NCI-H524 (cell line): ENCODE data around the gene ZNF804A.

Experiments used
- DNase-seq, 2 experiments: peaks; one replicate each; lab custom pipeline; 2025; lab: John Stamatoyannopoulos, UW

ZNF804A gene

DNA sequence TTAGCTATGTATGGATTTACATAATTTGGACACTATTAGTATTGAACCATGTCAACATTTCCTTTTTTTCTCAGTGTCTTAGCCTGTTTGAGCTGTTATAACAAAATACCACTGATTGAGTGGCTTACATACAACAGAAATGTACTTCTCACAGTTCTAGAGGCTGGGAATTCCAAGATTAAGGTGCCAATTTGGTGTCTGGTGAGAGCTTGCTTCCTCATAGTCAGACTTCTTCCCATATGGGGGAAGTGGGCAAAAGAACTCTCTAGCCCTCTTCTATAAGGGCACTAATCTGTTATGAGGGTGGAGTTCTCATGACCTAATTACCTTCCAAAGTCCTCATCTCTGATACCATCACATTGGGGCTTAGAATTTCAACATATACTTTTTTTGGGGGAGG lies 12.6 kb downstream of the ZNF804A start:
- no peak for DNase-seq

DNA sequence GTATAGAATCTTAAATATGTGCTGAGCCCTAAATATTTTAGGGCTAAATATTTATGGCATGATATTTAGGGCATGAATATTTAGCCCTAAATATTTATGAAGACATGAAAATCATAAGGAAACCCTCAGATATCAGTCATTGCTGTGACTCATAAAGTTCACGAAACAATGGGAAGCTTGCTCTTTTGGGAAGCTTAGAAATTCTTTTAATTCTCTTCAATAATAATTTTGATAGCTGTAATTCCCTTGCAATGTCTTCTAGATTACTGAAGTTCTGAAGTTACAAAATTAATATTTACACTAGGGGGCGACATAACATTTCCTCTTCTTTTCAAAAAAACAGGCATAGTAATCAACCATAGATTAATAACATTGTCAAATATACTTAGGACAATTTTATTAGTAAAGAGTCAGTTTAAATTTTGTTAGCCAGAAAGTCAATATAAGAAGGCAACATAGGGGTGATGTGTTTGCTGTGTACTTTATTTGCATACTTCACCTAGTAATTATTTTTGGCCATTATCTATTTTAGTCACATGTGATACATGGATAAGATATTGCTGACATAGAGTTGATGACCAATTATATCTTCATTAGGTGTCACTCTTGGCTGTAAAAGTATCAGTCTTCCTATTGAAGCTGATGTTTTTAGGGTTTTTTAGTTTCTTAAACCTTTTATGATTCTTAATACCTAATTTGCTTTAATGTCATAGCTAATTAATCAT lies 13.2 kb downstream of the ZNF804A start:
- peak in 1 of 2 experiments; percentile 49 for DNase-seq

DNA sequence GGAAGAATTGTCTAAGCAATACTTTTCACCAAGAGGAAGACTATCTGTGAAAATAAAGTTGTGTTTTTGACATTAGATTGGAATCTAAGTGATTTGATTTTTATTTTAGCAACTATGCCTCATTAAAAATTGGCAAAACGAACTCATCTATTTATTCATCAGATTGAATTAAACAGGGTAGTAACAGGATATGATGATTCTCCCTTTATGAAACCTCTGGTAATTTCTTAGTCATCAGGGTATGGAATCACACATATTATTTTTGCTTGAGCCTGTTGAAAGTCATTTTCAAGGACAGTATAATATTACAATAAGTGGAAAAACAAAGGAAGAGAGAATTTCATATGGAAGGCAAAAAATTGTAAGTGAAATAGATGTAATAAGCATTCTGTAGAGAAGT lies 22.0 kb downstream of the ZNF804A start:
- no peak for DNase-seq

DNA sequence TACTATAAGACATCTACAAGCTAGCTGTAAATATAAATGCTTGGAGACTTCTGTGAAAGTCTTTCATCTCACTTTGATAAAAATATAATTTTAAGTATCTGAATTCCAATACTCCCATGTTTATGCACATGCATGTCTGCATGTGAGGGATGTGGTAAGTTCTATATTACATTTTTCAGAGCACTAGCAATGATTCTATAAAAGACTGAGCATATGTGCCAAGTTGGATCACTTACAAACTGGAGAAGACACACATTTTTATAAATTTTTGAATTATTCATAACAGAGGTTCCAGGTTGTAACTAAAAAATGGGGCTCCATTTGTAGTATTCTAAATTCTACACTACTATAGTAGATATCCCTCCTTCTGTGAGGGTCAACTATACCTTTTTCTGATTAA lies 26.0 kb downstream of the ZNF804A start:
- no peak for DNase-seq

DNA sequence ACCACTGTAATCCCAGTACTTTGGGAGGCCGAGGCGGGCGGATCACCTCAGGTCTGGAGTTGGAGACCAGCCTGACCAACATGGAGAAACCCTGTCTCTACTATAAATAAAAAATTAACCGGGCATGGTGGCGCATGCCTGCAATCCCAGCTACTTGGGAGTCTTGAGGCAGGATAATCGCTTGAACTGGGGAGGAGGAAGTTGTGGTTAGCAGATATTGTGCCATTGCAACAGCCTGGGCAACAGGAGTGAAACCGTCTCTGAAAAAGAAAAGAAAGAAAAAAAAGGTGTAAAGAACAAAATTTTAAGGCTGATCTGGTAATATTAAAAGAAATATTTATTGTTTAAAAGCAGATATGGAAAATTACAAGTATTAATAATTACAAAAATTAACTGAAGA lies 29.7 kb downstream of the ZNF804A start:
- DNase-seq = no peak

DNA sequence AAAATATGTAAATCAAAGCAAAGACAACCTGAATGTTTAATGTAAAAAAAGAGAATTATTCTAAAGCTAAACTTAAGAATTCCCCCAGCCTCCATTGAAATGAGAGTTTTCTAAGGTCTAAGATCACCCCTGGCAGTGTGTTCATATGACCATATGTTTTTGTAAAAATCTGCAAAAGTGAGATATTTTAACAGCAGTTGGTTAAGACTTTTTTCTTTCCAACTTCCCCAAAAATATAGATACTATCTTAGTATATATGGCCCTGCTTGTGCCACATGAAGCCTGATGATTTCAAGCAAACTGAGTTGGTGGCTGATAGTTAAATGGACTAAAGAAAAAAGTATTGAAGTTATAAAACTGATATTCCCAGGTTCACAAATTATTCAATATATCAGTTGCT lies 35.4 kb downstream of the ZNF804A start:
- no peak for DNase-seq

DNA sequence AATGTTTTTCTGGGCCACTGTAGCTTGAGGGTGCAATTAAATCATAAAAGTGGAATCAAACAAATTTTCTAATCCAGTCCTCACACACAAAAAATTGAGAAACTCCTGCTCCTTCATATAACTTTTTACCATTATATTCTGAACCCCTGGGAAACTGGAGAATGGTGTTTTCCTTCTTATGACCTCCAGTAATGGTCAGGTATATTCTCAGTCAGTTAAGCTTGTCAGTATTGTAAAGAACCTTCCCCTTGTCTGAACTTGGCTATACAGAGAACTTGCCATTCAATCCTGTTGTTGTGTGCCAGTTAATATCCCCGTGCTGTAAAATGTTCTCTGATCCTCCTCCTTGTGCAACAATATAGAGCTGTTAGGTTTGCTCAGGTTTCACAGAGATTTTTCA lies 39.5 kb downstream of the ZNF804A start:
- DNase-seq = no peak

DNA sequence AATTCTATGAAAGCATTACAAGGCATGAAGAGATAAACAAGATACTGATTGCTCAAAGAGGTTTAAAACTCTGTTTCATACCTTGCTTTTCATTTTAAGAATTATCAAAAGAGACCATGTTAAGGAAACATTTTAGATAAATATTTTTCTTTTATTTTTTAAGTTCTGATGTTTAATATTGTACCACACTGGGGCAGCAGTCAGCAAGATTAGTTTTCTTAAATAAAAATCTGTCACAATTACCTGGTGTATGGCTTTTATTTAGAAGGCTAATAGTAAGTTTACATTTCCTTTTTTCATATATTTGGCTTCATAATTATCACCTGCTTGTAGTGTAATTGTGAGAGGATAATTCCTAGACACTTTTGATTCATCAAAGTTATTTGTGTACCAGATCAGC lies 46.4 kb downstream of the ZNF804A start:
- DNase-seq = peak in 1 of 2 experiments; percentile 1

DNA sequence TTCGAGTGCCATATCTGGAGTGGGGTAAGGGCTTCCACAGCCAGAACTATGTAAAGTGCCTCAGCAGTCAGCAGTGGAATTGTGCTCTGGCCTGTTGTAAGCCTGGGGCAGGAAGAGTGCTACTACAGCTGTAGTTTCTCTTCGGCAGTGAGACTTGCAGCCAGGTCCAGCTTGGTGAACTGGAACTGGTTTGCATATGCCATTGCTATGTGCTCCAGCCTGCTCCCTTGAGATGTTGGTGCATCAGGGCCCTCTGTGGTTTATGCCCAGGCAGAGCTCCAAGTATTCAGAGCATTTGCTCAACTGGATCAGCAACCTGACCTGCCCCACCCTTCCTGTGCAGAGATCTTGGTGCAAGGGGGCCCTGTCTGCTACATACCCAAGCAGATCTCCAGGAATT lies 47.8 kb downstream of the ZNF804A start:
- DNase-seq = no peak

DNA sequence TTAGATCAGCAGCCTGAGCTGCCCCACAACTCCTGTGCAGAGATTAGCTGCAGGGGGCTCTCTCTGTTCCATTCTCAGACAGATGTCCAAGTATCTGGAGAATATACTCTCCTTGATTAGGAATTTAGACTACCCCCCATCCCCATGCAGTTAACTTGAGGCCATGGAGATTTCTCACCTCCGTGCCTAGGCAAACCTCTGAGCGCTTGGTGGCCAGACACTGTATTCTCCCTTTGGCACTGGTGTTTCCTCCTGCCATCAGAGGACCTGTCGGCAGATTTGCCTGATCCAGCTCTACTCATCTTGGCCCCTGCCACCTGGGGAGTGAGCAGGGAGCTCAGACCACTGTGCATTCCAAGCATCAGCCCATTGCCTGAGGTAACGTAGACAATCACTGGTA lies 48.3 kb downstream of the ZNF804A start:
- DNase-seq = no peak

DNA sequence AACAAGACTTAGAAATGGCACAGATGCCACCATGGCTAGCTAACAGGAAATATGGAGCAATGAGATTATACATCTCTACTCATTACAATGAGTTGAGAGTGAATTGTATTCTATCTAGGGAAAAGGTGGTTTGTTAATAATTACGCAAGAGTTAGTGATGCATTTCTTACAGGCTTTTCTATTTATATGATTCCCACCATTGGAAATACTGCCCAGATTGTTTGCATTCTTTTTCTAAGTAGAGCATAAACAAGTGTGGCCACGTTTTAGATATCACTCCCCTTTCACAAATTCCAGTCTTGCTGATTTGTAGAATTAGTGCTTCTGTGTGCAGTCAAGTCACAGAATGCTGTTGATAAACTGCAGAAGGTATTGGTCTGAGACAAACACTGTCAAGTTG lies 56.6 kb downstream of the ZNF804A start:
- DNase-seq = no peak

DNA sequence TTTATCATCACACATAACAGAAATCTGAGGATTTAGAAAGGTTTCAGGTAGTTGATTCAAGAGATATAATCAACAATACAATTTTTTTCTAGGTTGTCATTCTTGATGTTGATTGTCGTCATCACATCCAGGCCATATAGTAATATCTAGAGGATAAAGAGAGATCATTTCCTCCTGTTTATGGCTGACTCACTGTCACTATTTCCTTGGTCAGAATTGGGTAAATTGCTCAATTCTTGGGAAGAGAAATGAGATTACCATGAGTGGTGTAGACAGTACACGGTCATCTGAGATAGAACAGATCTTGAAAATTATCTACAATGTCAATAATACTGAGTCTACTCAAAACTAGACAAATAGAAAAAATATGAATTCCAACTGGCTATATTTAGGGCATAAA lies 78.8 kb downstream of the ZNF804A start:
- DNase-seq = no peak

DNA sequence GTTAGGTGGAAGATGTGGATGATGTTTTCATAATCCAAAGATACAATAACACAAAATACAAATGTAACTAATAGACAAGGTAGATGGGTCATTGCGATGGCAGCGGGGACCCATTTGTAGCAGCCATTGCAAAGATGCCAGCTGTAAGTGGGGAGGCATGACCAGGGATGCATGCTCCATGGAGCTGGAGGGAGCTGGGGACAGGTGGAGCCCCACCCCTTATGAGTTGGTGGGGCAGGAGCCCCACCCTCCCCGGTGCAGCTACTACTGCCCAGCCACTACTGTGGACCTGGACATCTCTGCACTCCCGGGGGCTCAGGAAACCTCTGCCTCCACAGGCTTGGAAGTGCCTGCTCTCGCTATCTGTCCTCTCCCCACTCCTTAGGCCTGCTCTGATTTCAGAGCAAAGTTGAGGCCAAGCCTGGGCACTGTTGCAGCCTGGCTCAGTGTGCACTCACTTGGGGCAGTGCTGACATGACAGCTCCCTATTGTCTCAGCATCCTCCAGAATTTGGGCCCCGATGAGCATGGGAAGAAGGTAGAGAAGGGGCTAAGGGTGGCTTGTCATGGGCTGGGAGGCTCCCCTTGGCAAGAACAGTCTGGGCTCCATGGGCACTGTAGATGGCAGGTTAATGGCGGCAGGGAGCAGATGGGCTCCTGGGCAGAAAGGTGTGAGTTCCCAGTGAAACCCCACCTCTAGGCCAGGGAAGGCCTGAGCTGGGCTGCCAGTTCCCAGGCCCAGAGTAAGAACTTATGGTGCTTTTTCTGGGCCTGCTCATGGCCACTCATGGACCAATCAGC lies 81.1 kb downstream of the ZNF804A start:
- no peak for DNase-seq

DNA sequence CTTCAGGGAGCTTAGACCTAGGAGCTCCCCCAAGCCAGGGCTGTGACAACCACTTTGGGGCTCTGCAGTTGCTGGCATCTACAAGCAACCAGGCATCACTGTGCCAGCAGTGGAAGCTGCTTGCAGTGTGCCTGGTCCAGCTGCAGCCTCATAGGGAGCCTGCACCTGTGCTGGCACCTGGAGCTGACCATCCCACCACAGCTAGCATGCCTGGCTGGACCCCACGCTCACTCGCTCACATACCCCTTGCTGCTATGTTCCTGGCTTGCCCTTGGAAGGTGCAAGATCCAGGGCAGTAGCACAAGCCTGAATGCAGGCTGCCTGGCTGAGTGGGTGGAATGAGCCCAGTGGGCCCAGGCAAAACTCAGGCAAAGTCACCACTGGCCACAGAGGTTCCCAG lies 82.5 kb downstream of the ZNF804A start:
- DNase-seq = no peak

DNA sequence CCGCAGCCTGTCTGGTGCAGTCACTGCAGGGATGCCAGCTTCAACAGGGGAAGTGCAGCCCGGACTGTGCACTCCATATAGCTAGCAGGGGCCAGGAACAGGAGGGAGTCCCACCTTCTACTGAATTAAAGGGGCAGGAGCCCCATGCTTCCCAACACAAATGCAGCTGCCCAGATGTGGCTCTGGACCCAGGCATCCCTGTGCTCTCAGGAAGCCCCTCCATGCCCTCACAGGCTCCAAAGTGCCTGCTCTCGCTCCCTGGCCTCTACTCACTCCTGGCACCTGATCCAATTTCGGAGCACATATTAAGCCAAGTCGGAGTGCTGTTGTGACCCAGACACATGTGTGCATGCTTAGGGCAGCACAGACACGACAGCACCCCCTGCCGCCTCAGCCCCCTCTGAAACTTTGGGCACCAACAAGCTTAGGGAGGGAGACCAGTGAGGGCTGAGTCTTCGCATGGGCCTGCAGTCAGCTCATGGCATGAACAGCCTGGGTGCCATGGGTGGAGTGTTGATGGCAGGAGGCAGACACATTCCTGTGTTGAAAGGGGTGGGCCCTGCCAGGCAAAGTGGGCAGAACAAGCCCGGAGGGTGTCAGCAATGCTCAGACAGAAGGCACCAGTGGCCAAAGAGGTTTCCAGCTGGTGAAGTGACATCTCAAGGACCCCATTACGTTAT lies 83.5 kb downstream of the ZNF804A start:
- no peak for DNase-seq

DNA sequence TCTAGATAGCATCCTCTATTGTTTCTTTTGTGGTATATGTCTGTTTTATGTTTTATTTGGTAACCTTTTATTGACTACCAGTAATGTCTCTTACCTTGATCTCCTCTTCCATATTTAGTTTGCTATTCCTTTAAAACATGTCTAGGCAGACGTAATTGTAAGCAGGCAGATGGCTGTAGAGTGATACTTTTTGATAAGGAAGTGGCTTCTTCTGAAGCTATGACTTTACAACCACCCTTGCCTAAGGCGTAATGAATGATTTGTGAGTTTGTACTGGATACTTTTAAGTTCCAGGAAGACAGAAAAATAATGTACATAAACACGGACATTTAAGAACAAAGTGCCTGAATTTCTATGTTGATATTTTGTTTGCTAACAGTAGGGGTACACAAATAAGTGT lies 85.6 kb downstream of the ZNF804A start:
- DNase-seq = no peak

DNA sequence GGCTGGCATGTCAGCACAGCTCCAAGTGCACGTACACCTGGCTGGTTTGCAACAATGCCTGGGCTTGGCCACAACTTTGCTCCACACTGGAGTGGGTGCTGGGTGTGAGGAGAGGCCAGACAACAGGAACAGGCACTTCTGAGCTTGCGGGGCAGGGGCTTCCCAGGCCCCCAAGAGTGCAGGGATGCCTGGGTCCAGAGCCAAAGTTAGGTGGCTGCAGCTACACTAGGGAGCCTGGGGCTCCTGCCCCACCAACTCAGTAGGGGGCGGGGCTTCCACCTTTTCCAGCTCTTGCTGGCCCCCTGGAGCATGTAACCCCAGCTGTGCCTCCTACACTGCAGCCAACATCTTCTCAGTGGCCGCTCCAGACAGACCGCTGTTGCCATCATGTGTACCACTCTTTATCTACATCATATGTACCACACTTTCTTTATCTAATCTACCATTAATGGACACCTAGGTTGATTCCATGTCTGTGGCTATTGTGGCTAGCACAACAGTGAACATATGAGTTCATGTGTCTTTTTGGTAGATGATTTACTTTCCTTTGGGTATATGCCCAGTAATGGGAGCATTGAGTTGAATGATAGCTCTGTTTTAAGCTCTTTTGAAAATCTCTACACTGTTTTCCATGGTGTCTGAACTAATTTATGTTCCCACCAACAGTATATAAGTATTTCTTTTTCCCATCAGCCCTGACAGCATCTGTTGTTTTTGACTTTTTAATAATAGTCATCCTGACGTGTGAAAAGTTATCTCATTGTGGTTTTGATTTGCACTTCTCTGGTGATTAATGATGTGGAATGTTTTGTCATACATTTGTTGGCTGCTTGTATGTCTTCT lies 87.9 kb downstream of the ZNF804A start:
- no peak for DNase-seq

DNA sequence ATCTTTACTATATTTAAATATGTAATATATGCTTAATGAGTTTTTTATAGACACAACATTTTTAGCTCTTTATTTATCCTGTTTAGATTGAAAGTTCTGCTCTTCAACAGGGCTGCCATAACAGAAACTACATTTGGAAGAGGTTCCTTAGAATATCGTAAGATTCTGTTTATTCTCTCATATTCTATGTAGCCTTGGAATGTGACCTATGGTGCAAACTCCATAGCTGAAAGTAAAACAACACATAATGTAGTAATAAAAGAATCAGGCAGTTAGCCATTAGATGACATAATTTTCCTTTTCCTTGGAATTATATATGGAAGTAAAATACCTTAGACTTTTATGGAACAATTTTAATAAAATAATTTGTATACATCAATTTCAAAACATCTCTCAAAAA lies 91.3 kb downstream of the ZNF804A start:
- DNase-seq = no peak

DNA sequence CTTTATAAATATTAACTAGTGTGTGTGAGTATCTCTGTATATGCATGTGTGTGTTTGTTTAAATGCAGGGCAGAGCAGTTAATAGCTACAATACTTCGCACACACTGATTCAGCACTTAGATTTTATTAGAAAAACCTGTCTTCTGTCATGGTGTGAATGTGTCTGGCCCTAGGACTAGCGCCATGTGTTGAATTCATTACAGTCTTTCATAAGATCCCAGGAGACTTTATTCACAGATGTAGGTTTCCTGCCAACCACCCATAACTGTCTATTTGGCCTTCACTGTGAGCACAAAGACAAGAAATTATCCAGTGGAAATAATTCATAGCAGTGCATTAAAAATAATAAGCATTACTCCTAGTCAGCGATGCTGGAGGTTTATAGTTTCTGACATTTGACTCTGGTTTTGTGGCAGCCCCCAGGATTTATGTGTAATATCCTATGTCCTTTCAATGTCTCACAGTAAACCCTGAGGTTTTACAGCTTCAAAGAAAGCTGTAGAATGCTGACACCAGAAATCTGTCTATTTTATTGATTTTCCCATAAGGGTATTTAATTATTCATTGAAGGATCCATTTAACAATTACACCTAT lies 93.9 kb downstream of the ZNF804A start:
- peak in 1 of 2 experiments; percentile 16 for DNase-seq

DNA sequence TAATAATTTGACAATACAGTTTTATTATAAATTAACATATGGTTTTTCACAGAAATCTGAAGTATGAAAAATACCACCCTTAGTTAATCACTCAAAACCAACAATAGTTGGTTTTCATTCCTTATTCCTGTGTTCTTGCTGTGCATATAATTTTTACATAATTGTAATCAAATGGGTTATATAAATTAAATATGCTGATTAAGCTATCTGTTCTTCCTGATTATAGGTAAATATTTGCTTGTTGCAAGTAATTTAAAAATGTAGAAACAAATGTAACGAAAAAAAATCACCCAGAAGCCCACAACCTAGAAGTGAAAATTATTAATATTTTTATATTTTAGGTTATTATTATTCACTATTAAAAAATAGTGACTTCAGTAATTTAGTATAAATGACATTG lies 98.3 kb downstream of the ZNF804A start:
- no peak for DNase-seq

DNA sequence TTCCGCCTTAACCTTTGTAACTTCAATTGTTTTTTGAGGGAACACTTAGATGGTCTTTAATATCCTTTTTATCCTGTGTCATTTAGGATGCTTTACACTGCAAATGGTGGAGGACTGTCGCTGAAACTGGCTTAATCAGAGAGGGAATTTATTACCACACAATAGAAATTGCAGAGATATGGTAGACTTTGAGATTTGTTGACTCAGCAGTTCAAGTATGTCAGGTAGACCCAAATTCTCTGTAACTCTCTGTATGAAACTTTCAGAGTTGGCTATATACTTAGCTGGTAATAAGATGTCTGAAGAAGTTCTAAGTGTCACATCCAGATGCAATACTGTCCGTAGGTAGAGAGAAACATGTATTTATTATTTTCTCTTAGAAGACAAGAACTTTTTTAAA lies 100.1 kb downstream of the ZNF804A start:
- no peak for DNase-seq

DNA sequence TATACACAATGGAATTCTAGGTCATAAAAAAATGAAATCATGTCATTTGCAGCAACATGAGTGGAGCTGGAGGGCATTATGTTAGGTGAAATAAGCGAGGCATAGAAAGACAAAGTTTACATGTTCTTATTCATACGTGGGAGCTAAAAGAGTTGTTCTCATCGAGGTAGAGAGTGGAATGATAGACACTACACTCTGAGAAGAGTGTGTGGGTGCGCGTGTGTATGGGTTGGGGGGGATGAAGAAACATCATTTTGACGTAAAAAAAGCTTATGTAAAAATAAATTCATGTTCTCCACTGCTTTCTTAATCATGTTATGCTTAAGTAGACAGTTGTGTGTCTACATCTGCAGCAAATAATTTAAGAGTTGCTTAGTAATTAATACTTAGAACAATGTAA lies 123.6 kb downstream of the ZNF804A start:
- DNase-seq = no peak
